H1 (cell line): ENCODE results near the gene LRCH1. TPM values are rescaled to one million over a fixed set of nuclear protein-coding genes. Genes with fewer than 3 reads are reported as not detected.

Experiments
- CTCF ChIA-PET: fragments of 300-600 bp; sonication (Branson Sonifier 250); formaldehyde crosslinking; loops from one replicate; lab custom pipeline; 2021; ENCODE audit not compliant: partially characterized antibody; lab: Charles Lee
- POLR2A ChIA-PET: fragments of 300-600 bp; sonication (Branson Sonifier 250); formaldehyde crosslinking; loops from one replicate; lab custom pipeline; 2021; ENCODE audit warnings: inconsistent platforms; ENCODE audit not compliant: partially characterized antibody; lab: Charles Lee
- DNase-seq, 2 experiments: peaks; one replicate each; pipeline versions ENCODE4 v3.0.0 to v3.0.0-alpha.2; 2010 to 2022; ENCODE audit warnings: low spot score in 2 of 2, low read depth in 1 of 2, mixed read lengths in 1 of 2
- FAIRE-seq: peaks from 2 replicates; lab custom pipeline; 2011; peaks lifted over from hg19 to GRCh38; lab: Jason Lieb, UNC
- H2AFZ ChIP-seq: 2 replicates; pipeline ENCODE4 v1.8.1; 2012; ENCODE audit warnings: low read length, inconsistent platforms
- H2AK5ac ChIP-seq: 2 replicates; pipeline ENCODE4 v1.6.1; 2013; ENCODE audit warnings: low read depth, low read length
- H2BK120ac ChIP-seq: replicated peaks from 2 replicates; pipeline ENCODE3; 2013; ENCODE audit warnings: low read depth, low read length, inconsistent platforms
- H2BK12ac ChIP-seq: 2 replicates; pipeline ENCODE4 v1.6.1; 2013; ENCODE audit warnings: low read depth, low read length
- H2BK15ac ChIP-seq: 2 replicates; pipeline ENCODE4 v1.6.1; 2013; ENCODE audit warnings: low read length
- H2BK20ac ChIP-seq: 2 replicates; pipeline ENCODE4 v1.6.1; 2013; ENCODE audit warnings: low read length
- H2BK5ac ChIP-seq: 2 replicates; pipeline ENCODE4 v1.6.1; 2013; ENCODE audit warnings: low read depth, low read length
- H3K14ac ChIP-seq: 2 replicates; pipeline ENCODE4 v1.6.1; 2013; ENCODE audit warnings: inconsistent platforms; ENCODE audit not compliant: insufficient read length
- H3K18ac ChIP-seq: 2 replicates; pipeline ENCODE4 v1.6.1; 2013; ENCODE audit warnings: low read length; ENCODE audit errors: extremely low read depth
- H3K23ac ChIP-seq: 2 replicates; pipeline ENCODE4 v1.6.1; 2013; ENCODE audit warnings: inconsistent platforms; ENCODE audit not compliant: insufficient read length
- H3K23me2 ChIP-seq: 2 replicates; pipeline ENCODE4 v1.6.1; 2013; ENCODE audit warnings: low read depth, low read length
- H3K27ac ChIP-seq: 2 replicates; pipeline ENCODE4 v1.6.1; 2011; ENCODE audit warnings: low read depth, low read length, inconsistent platforms
- H3K27me3 ChIP-seq, 4 experiments: replicated peaks in 1 of 4; 1 replicate in 1 of 4; 2 replicates in 3 of 4; pipeline versions ENCODE4 v1.6.1 to v1.8.1; 2011 to 2013; ENCODE audit warnings: low read length in 3 of 4, mild to moderate bottlenecking in 3 of 4, inconsistent platforms in 2 of 4, mixed read lengths in 2 of 4, moderate library complexity in 1 of 4; ENCODE audit not compliant: control insufficient read depth in 3 of 4, insufficient read depth in 3 of 4; ENCODE audit errors: extremely low read depth in 1 of 4
- H3K36me3 ChIP-seq, 4 experiments: 2 replicates each; pipeline versions ENCODE4 v1.6.1 to v1.8.1; 2011 to 2013; ENCODE audit warnings: mild to moderate bottlenecking in 4 of 4, low read length in 3 of 4, moderate library complexity in 2 of 4, control low read depth in 1 of 4, inconsistent platforms in 1 of 4; ENCODE audit not compliant: insufficient read depth in 4 of 4, control insufficient read depth in 2 of 4
- H3K4ac ChIP-seq: replicated peaks from 2 replicates; pipeline ENCODE3; 2013; ENCODE audit warnings: low read length, low read depth, mixed read lengths, inconsistent platforms; ENCODE audit not compliant: insufficient read length
- H3K4me1 ChIP-seq, 4 experiments: replicated peaks in 1 of 4; 1 replicate in 1 of 4; 2 replicates in 3 of 4; pipeline versions ENCODE4 v1.6.1 to v1.8.1; 2011 to 2013; ENCODE audit warnings: low read length in 3 of 4, inconsistent platforms in 2 of 4, mixed read lengths in 1 of 4; ENCODE audit not compliant: insufficient read depth in 4 of 4, control insufficient read depth in 3 of 4
- H3K4me2 ChIP-seq, 2 experiments: 2 replicates each; pipeline versions ENCODE4 v1.6.1 to v1.8.1; 2011 to 2013; ENCODE audit warnings: low read depth in 2 of 2, low read length in 2 of 2, control low read depth in 1 of 2, inconsistent platforms in 1 of 2, mild to moderate bottlenecking in 1 of 2; ENCODE audit not compliant: insufficient read depth in 1 of 2
- H3K4me3 ChIP-seq, 4 experiments: fragments of 200-600, 300-600 bp in 1 of 4; sonication (generic), shearing (Covaris generic), sonication (Bioruptor Twin) in 1 of 4; 2 replicates each; pipeline versions ENCODE4 v1.5.1 to v1.8.1; 2011 to 2016; ENCODE audit warnings: low read length in 4 of 4, low read depth in 3 of 4, control low read depth in 2 of 4, inconsistent platforms in 2 of 4, mild to moderate bottlenecking in 2 of 4, mixed read lengths in 1 of 4, moderate library complexity in 1 of 4; ENCODE audit not compliant: insufficient read depth in 2 of 4; ENCODE audit errors: extremely low read depth in 1 of 4
- H3K56ac ChIP-seq: replicated peaks from 2 replicates; pipeline ENCODE3; 2013; ENCODE audit warnings: low read depth, mild to moderate bottlenecking, mixed read lengths, low read length, inconsistent platforms; ENCODE audit not compliant: insufficient read length
- H3K79me1 ChIP-seq: 2 replicates; pipeline ENCODE4 v1.6.1; 2013; ENCODE audit warnings: low read depth, low read length, control low read depth
- H3K79me2 ChIP-seq, 2 experiments: 2 replicates each; pipeline versions ENCODE4 v1.6.1 to v1.8.1; 2012 to 2013; ENCODE audit warnings: low read length in 2 of 2, mild to moderate bottlenecking in 2 of 2, inconsistent platforms in 1 of 2; ENCODE audit not compliant: insufficient read depth in 2 of 2, control insufficient read depth in 1 of 2
- H3K9ac ChIP-seq, 4 experiments: replicated peaks in 1 of 4; 1 replicate in 1 of 4; 2 replicates in 3 of 4; pipeline versions ENCODE4 v1.6.1 to v1.8.1; 2011 to 2013; ENCODE audit warnings: low read depth in 3 of 4, low read length in 3 of 4, control low read depth in 2 of 4, mild to moderate bottlenecking in 2 of 4, moderate library complexity in 2 of 4, inconsistent platforms in 1 of 4; ENCODE audit errors: extremely low read depth in 1 of 4
- H3K9me3 ChIP-seq, 2 experiments: 2 replicates each; pipeline versions ENCODE4 v1.6.1 to v1.8.1; 2012 to 2013; ENCODE audit warnings: mild to moderate bottlenecking in 2 of 2, moderate library complexity in 2 of 2, control low read depth in 1 of 2, inconsistent platforms in 1 of 2, low read depth in 1 of 2, low read length in 1 of 2, mixed read lengths in 1 of 2; ENCODE audit not compliant: insufficient read depth in 2 of 2
- H4K20me1 ChIP-seq, 2 experiments: replicated peaks in 1 of 2; 2 replicates each; pipeline versions ENCODE3 to v1.8.1; 2011 to 2013; ENCODE audit warnings: inconsistent platforms in 2 of 2, low read length in 2 of 2, mild to moderate bottlenecking in 1 of 2; ENCODE audit not compliant: insufficient read depth in 2 of 2, control insufficient read depth in 1 of 2
- H4K5ac ChIP-seq: 2 replicates; pipeline ENCODE4 v1.6.1; 2013; ENCODE audit warnings: low read length, low read depth, mixed read lengths, inconsistent platforms; ENCODE audit not compliant: insufficient read length
- H4K8ac ChIP-seq: 2 replicates; pipeline ENCODE4 v1.8.0; 2013; ENCODE audit warnings: mild to moderate bottlenecking, moderate library complexity, low read length, inconsistent platforms; ENCODE audit not compliant: insufficient read depth; ENCODE audit errors: extremely low read depth
- H4K91ac ChIP-seq: replicated peaks from 2 replicates; pipeline ENCODE3; 2013; ENCODE audit warnings: low read length, mixed read lengths, inconsistent platforms; ENCODE audit not compliant: insufficient read length
- CBX5 ChIP-seq: fragments of 300-800, 300-1000 bp; sonication (generic); IDR thresholded peaks from 2 replicates; pipeline ENCODE4 v1.7.1; 2016; ENCODE audit warnings: antibody characterized with exemption, low read length, low read depth
- CREB1 ChIP-seq: IDR thresholded peaks from 2 replicates; pipeline ENCODE4 v1.6.1; 2012; ENCODE audit warnings: inconsistent platforms
- CTCF ChIP-seq, 3 experiments: IDR thresholded peaks; 1 replicate in 2 of 3; 2 replicates in 1 of 3; pipeline versions ENCODE4 v1.5.1 to v1.6.1; 2011; ENCODE audit warnings: low read length in 3 of 3, mild to moderate bottlenecking in 3 of 3, inconsistent platforms in 2 of 3, low read depth in 1 of 3, moderate library complexity in 1 of 3; ENCODE audit not compliant: insufficient read depth in 1 of 3; ENCODE audit errors: control extremely low read depth in 1 of 3
- EP300 ChIP-seq, 2 experiments: IDR thresholded peaks; 1 replicate in 1 of 2; 2 replicates in 1 of 2; pipeline ENCODE4 v1.6.1; 2011 to 2012; ENCODE audit warnings: low read depth in 2 of 2, low read length in 2 of 2, mild to moderate bottlenecking in 2 of 2, borderline replicate concordance in 1 of 2, inconsistent platforms in 1 of 2, moderate library complexity in 1 of 2
- JUND ChIP-seq: IDR thresholded peaks from 2 replicates; pipeline ENCODE4 v1.6.1; 2011; ENCODE audit warnings: mild to moderate bottlenecking, improper control_type of control experiment, low read length
- SP1 ChIP-seq: IDR thresholded peaks from 2 replicates; pipeline ENCODE4 v1.6.1; 2011; ENCODE audit warnings: low read depth, low read length
- SP4 ChIP-seq: IDR thresholded peaks from 2 replicates; pipeline ENCODE4 v1.6.1; 2012; ENCODE audit warnings: low read length, inconsistent platforms
- WGBS, 2 experiments: shearing (Covaris generic) in 1 of 2; methylation state at CpG; one replicate each; pipeline versions ENCODE4 v1.1.6 to v1.1.7; 2013 to 2015; ENCODE audit warnings: low lambda C conversion rate in 2 of 2, mixed read lengths in 2 of 2, inconsistent platforms in 1 of 2, low coverage in 1 of 2, missing lambda C conversion rate in 1 of 2; ENCODE audit not compliant: insufficient replicate concordance in 2 of 2, insufficient coverage in 1 of 2, insufficient read length in 1 of 2; ENCODE audit errors: extremely low coverage in 1 of 2, missing lambda C conversion rate in 1 of 2; 5-methylcytosine and 5-hydroxymethylcytosine counted together
- polyA plus RNA-seq, 7 experiments: library from polyadenylated mRNA; depleted of rRNA in 3 of 7; stranded (reverse) in 5 of 7; unstranded in 2 of 7; fragments of >200 nt in 5 of 7; fragments of 200-250 nt in 2 of 7; gene quantifications; 1 replicate in 5 of 7; 2 replicates in 1 of 7; 4 replicates in 1 of 7; pipeline versions ENCODE4 v1.2.1 to v1.2.3, GENCODE V29; 2011 to 2013; ENCODE audit warnings: missing spikeins in 2 of 7, mixed read lengths in 2 of 7
- total RNA-seq: library from RNA; stranded (reverse); fragmentation: NEBNext Ultra II Directional; extraction: Animal tissue kit (Norgen Biotek cat#: 25700); gene quantifications from 2 replicates; pipeline ENCODE4 v1.2.1, GENCODE V29; 2021

Gene LRCH1
- total and polyA plus RNA-seq, 2 of the 8 experiments (the other 6 are each of a cell fraction or from before 2014, with no cell fraction given), result 3.0 to 10.1 TPM

DNA sequence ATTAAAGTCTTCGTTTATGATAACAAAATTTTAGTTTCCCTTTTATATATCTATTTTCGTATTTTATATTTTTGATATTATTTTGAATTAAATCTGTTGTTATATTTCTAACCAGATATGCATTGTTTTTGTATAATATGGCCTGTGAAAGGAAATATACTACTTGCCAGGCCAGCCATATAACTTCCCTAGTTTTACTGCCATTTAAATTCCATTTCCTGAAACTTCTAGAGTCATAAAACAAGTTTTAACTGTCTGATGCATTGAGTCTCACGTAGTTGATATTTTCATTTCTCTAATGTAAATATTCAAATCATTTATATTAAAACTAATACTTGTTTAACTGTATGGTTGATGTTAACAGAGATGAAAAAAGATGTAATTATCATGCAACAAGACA, 230.5 kb downstream of the LRCH1 start:
- no peak overlapping the region for H3K9ac ChIP-seq
- FAIRE-seq, result no peak
- ChIA-PET POLR2A (no interaction called here), CTCF (no interaction called here)
- no peak overlapping the region for H2BK15ac ChIP-seq
- DNase-seq, result no peak
- H2BK12ac ChIP-seq, result no peak overlapping the region
- no peak overlapping the region for H3K14ac ChIP-seq
- no peak overlapping the region for H2BK5ac ChIP-seq
- no peaks in the 10 kb centered on the region for H3K4me1 ChIP-seq
- H4K20me1 ChIP-seq, result no peaks in the 10 kb centered on the region
- no peaks in the 10 kb centered on the region for H3K27me3 ChIP-seq
- H2AFZ ChIP-seq, result no peak overlapping the region
- 87% methylated on average over 3 of the region's 3 CpGs; no CpG with 5 or more reads in 1 of the 2 experiments for WGBS, 2 experiments
- H2AK5ac ChIP-seq, result no peak overlapping the region
- no peak overlapping the region for H2BK20ac ChIP-seq
- H3K23ac ChIP-seq, result no peak overlapping the region
- no peaks in the 10 kb centered on the region for H3K79me2 ChIP-seq
- H4K5ac ChIP-seq, result no peak overlapping the region
- TF ChIP-seq CBX5 (no peak), CREB1 (no peak), SP1 (no peak), CTCF (IDR thresholded peaks at IDR 0.05; ENCODE audit: control extremely low read depth in 1 of 3, insufficient read depth in 1 of 3, low read depth in 1 of 3, low read length in 3 of 3) (no peak), JUND (no peak), SP4 (no peak), EP300 (IDR thresholded peaks at IDR 0.05; ENCODE audit: borderline replicate concordance in 1 of 2, low read depth in 2 of 2, low read length in 2 of 2) (no peak)
- no peak overlapping the region for H3K56ac ChIP-seq
- H3K4ac ChIP-seq, result no peak overlapping the region
- H2BK120ac ChIP-seq, result no peak overlapping the region
- no peak overlapping the region for H3K4me2 ChIP-seq
- no peak overlapping the region for H4K91ac ChIP-seq
- H4K8ac ChIP-seq, result no peak overlapping the region
- H3K27ac ChIP-seq, result no peak overlapping the region
- H3K23me2 ChIP-seq, result no peaks in the 10 kb centered on the region
- H3K18ac ChIP-seq, result no peak overlapping the region
- H3K9me3 ChIP-seq, result no peaks in the 10 kb centered on the region
- no peak overlapping the region for H3K4me3 ChIP-seq
- no peaks in the 10 kb centered on the region for H3K79me1 ChIP-seq
- peaks cover 0 to 74% (median 12%) of the 10 kb centered on the region in 4 experiments; a peak in 7 of 8 replicates for H3K36me3 ChIP-seq
